Neural cell (in vitro differentiated cells): ENCODE data around the gene GRK4.

Experiments used
- CTCF ChIP-seq: fragments of 450-650 bp; IDR thresholded peaks from 2 replicates; pipeline ENCODE4 v1.5.1; 2014; ENCODE audit warnings: antibody characterized with exemption, mild to moderate bottlenecking, moderate library complexity; ENCODE audit not compliant: poor library complexity, severe bottlenecking
- EP300 ChIP-seq: fragments of 450-650 bp; conservative IDR thresholded peaks from 2 replicates; pipeline ENCODE4 v1.6.1; 2014; ENCODE audit warnings: antibody characterized with exemption, mild to moderate bottlenecking, moderate library complexity; ENCODE audit not compliant: poor library complexity, severe bottlenecking
- EZH2 ChIP-seq: fragments of 200-600, 300-800 bp; shearing (Covaris generic), sonication (generic); IDR thresholded peaks from 2 replicates; pipeline ENCODE4 v1.6.1; 2014; ENCODE audit warnings: antibody characterized with exemption, low read length, borderline replicate concordance, mild to moderate bottlenecking; ENCODE audit not compliant: insufficient read depth, poor library complexity, severe bottlenecking
- MXI1 ChIP-seq: fragments of 450-650 bp; conservative IDR thresholded peaks from 2 replicates; pipeline ENCODE4 v1.6.1; 2014; ENCODE audit warnings: antibody characterized with exemption, mild to moderate bottlenecking; ENCODE audit not compliant: poor library complexity, severe bottlenecking
- POLR2AphosphoS5 ChIP-seq: IDR thresholded peaks from 2 replicates; pipeline ENCODE4 v1.6.1; 2012
- RAD21 ChIP-seq: fragments of 450-650 bp; conservative IDR thresholded peaks from 2 replicates; pipeline ENCODE4 v1.6.1; 2014; ENCODE audit warnings: antibody characterized with exemption, mild to moderate bottlenecking, moderate library complexity
- REST ChIP-seq: IDR thresholded peaks from 2 replicates; pipeline ENCODE4 v1.6.1; 2012; ENCODE audit warnings: borderline replicate concordance
- SMC3 ChIP-seq: fragments of 450-650 bp; conservative IDR thresholded peaks from 2 replicates; pipeline ENCODE4 v1.6.1; 2014; ENCODE audit warnings: antibody characterized with exemption, mild to moderate bottlenecking, moderate library complexity; ENCODE audit not compliant: poor library complexity

GRCh38 chr4:2935762-2936743 lies 27.3 kb upstream of the GRK4 start:
- TF ChIP-seq CTCF (no peak), SMC3 (no peak), EP300 (no peak), RAD21 (no peak), EZH2 (no peak), MXI1 (no peak), POLR2AphosphoS5 (no peak), REST (no peak)
